HEK293 (cell line): ENCODE measurements around the gene PKNOX2.

Experiments used
- CTCF ChIA-PET: fragments of 350-600 bp; formaldehyde crosslinking; extraction: SDS; loops from one replicate; lab custom pipeline; 2021; ENCODE audit warnings: antibody characterized with exemption; lab: Yijun Ruan, JAX
- POLR2A ChIA-PET: fragments of 300-600 bp; formaldehyde crosslinking; extraction: SDS; loops from one replicate; lab custom pipeline; 2020; ENCODE audit warnings: antibody characterized with exemption, inconsistent platforms; lab: Yijun Ruan, JAX
- H3K27ac ChIP-seq: fragments of 200-500 bp; sonication (Bioruptor generic); 2 replicates; pipeline ENCODE4 v1.5.1; 2014; ENCODE audit warnings: low read depth, low read length, control low read depth, inconsistent platforms; ENCODE audit errors: extremely low read depth
- H3K36me3 ChIP-seq, 2 experiments: fragments of 200-500 bp in 1 of 2; sonication (Bioruptor generic) in 1 of 2; 1 replicate in 1 of 2; 2 replicates in 1 of 2; pipeline ENCODE4 v1.5.1; 2014 to 2017; ENCODE audit warnings: inconsistent platforms in 2 of 2, low read length in 2 of 2; ENCODE audit not compliant: control insufficient read depth in 2 of 2, insufficient read depth in 1 of 2
- H3K4me1 ChIP-seq: fragments of 200-500 bp; sonication (Bioruptor generic); 2 replicates; pipeline ENCODE4 v1.5.1; 2014; ENCODE audit warnings: mild to moderate bottlenecking, low read length, inconsistent platforms; ENCODE audit not compliant: control insufficient read depth, insufficient read depth
- H3K4me3 ChIP-seq: 2 replicates; pipeline ENCODE4 v1.5.1; 2011; ENCODE audit warnings: low read depth, mild to moderate bottlenecking, control low read depth, low read length, moderate library complexity
- H3K9me3 ChIP-seq: fragments of 200-500 bp; sonication (Bioruptor generic); 2 replicates; pipeline ENCODE4 v1.5.1; 2014; ENCODE audit warnings: low read depth, low read length, inconsistent platforms; ENCODE audit not compliant: control insufficient read depth, insufficient read depth
- EGR2 ChIP-seq: fragments of 450-650 bp; formaldehyde crosslinking; IDR thresholded peaks from 2 replicates; pipeline ENCODE4 v1.5.1; 2016; ENCODE audit warnings: low read depth, missing biosample characterization, missing genetic modification characterization
- GLI4 ChIP-seq: fragments of 450-650 bp; formaldehyde crosslinking; IDR thresholded peaks from 2 replicates; pipeline ENCODE4 v1.5.1; 2016; ENCODE audit warnings: missing biosample characterization, missing genetic modification characterization
- IKZF3 ChIP-seq: fragments of 450-650 bp; IDR thresholded peaks from 2 replicates; pipeline ENCODE4 v1.5.0; 2018; ENCODE audit warnings: missing biosample characterization, mild to moderate bottlenecking, missing genetic modification characterization, moderate library complexity
- PRDM1 ChIP-seq: fragments of 450-650 bp; formaldehyde crosslinking; IDR thresholded peaks from 2 replicates; pipeline ENCODE4; 2016; ENCODE audit warnings: missing biosample characterization, missing genetic modification characterization
- ZBTB1 ChIP-seq: fragments of 450-650 bp; formaldehyde crosslinking; IDR thresholded peaks from 2 replicates; pipeline ENCODE4 v1.5.1; 2016; ENCODE audit warnings: missing biosample characterization, missing genetic modification characterization
- ZBTB20 ChIP-seq: fragments of 450-650 bp; formaldehyde crosslinking; IDR thresholded peaks from 2 replicates; pipeline ENCODE4 v1.5.1; 2016; ENCODE audit warnings: missing biosample characterization, missing genetic modification characterization
- ZBTB7A ChIP-seq: fragments of 450-650 bp; formaldehyde crosslinking; IDR thresholded peaks from 2 replicates; pipeline ENCODE4 v1.5.1; 2016; ENCODE audit warnings: low read depth, missing biosample characterization, missing genetic modification characterization
- ZNF23 ChIP-seq: fragments of 450-650 bp; formaldehyde crosslinking; IDR thresholded peaks from 2 replicates; pipeline ENCODE4 v1.5.1; 2016; ENCODE audit warnings: missing biosample characterization, missing genetic modification characterization, borderline replicate concordance
- ZNF24 ChIP-seq: fragments of 450-650 bp; formaldehyde crosslinking; IDR thresholded peaks from 2 replicates; pipeline ENCODE4 v1.5.1; 2016; ENCODE audit warnings: missing biosample characterization, missing genetic modification characterization
- ZNF266 ChIP-seq: fragments of 450-650 bp; formaldehyde crosslinking; IDR thresholded peaks from 2 replicates; pipeline ENCODE4 v1.5.1; 2016; ENCODE audit warnings: missing biosample characterization, missing genetic modification characterization, low read depth
- ZNF341 ChIP-seq: fragments of 450-650 bp; formaldehyde crosslinking; IDR thresholded peaks from 2 replicates; pipeline ENCODE4; 2016; ENCODE audit warnings: low read depth, missing biosample characterization, missing genetic modification characterization
- ZNF514 ChIP-seq: fragments of 450-650 bp; formaldehyde crosslinking; IDR thresholded peaks from 2 replicates; pipeline ENCODE4 v1.5.1; 2016; ENCODE audit warnings: missing biosample characterization, missing genetic modification characterization
- ZNF664 ChIP-seq: fragments of 450-650 bp; formaldehyde crosslinking; IDR thresholded peaks from 2 replicates; pipeline ENCODE4 v1.5.1; 2016; ENCODE audit warnings: missing biosample characterization, missing genetic modification characterization
- ZNF777 ChIP-seq: fragments of 450-650 bp; formaldehyde crosslinking; IDR thresholded peaks from 2 replicates; pipeline ENCODE4 v1.5.1; 2017; ENCODE audit warnings: missing biosample characterization, missing genetic modification characterization, borderline replicate concordance
- ZSCAN30 ChIP-seq: fragments of 450-650 bp; IDR thresholded peaks from 2 replicates; pipeline ENCODE4 v1.5.1; 2018; ENCODE audit warnings: missing biosample characterization, mild to moderate bottlenecking, missing genetic modification characterization, moderate library complexity
- TF ChIP-seq, protein P1 (sequence below): fragments of 450-650 bp; formaldehyde crosslinking; IDR thresholded peaks from 2 replicates; pipeline ENCODE4 v1.5.1; 2016; ENCODE audit warnings: missing biosample characterization, missing genetic modification characterization, borderline replicate concordance
- TF ChIP-seq, protein P2 (sequence below): fragments of 450-650 bp; formaldehyde crosslinking; IDR thresholded peaks from 2 replicates; pipeline ENCODE4 v1.5.1; 2016; ENCODE audit warnings: missing biosample characterization, missing genetic modification characterization
- TF ChIP-seq, protein P3 (sequence below): fragments of 450-650 bp; formaldehyde crosslinking; IDR thresholded peaks from 2 replicates; pipeline ENCODE4 v1.5.1; 2016; ENCODE audit warnings: missing biosample characterization, missing genetic modification characterization
- TF ChIP-seq, protein P4 (sequence below): fragments of 450-650 bp; formaldehyde crosslinking; optimal IDR thresholded peaks from 2 replicates; pipeline ENCODE3; 2016; ENCODE audit warnings: missing biosample characterization, mild to moderate bottlenecking, missing genetic modification characterization
- TF ChIP-seq, protein P5 (sequence below): fragments of 450-650 bp; formaldehyde crosslinking; IDR thresholded peaks from 2 replicates; pipeline ENCODE4 v1.5.1; 2016; ENCODE audit warnings: missing biosample characterization, missing genetic modification characterization
- TF ChIP-seq, protein P6 (sequence below): fragments of 450-650 bp; formaldehyde crosslinking; IDR thresholded peaks from 2 replicates; pipeline ENCODE4 v1.5.1; 2017; ENCODE audit warnings: missing biosample characterization, missing genetic modification characterization
- TF ChIP-seq, protein P7 (sequence below): fragments of 450-650 bp; formaldehyde crosslinking; IDR thresholded peaks from 2 replicates; pipeline ENCODE4 v1.5.1; 2016; ENCODE audit warnings: missing biosample characterization, missing genetic modification characterization

Gene PKNOX2

DNA sequence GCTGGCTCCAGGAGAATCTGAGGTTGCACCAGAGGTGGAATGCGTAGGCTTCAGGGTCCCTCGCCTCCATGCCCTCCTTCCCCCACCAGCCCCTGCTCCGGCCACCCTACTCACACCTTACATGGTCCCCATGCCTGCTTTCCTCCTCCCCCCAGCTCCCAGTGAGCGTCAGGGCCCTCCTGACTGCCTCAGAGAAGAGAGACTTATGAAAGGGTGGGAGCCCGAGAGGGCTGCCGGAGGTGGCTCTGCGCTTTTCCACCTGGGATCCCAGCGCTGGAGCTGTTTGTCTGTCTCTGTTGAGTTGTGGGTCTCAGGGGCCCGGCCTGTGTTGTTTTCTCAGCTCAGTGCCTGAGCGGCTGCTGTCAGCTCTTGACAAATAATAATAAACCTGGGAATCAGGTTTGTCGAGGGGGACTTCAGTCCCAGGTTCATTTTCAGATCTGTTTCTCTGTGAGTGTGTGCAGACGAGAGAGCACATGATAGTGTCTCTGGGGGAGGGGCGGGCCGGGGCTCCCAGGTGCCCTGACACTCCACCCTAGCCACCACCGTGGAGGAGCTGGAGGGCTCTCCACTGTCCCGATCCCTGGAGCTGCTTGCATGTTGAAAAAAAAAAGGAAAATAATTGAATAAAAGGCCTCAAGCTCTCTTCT, 177.9 kb downstream of the PKNOX2 start:
- ChIA-PET POLR2A (interaction anchor here (0.6 kb wide), 1 partner anchor 331 kb away, joined by 3 read pairs; no protein-coding TSS in a partner anchor), CTCF (interaction anchor here (0.7 to 2.5 kb wide), 2 partner anchors 129 to 251 kb away, joined by 3 to 9 read pairs; no protein-coding TSS in a partner anchor)
- Histone ChIP-seq H3K36me3 (no peaks in the 10 kb centered on the region), H3K27ac (no peak overlapping the region), H3K4me1 (no peaks in the 10 kb centered on the region), H3K9me3 (no peaks in the 10 kb centered on the region), H3K4me3 (no peak overlapping the region)
- TF ChIP-seq, protein P1, sequence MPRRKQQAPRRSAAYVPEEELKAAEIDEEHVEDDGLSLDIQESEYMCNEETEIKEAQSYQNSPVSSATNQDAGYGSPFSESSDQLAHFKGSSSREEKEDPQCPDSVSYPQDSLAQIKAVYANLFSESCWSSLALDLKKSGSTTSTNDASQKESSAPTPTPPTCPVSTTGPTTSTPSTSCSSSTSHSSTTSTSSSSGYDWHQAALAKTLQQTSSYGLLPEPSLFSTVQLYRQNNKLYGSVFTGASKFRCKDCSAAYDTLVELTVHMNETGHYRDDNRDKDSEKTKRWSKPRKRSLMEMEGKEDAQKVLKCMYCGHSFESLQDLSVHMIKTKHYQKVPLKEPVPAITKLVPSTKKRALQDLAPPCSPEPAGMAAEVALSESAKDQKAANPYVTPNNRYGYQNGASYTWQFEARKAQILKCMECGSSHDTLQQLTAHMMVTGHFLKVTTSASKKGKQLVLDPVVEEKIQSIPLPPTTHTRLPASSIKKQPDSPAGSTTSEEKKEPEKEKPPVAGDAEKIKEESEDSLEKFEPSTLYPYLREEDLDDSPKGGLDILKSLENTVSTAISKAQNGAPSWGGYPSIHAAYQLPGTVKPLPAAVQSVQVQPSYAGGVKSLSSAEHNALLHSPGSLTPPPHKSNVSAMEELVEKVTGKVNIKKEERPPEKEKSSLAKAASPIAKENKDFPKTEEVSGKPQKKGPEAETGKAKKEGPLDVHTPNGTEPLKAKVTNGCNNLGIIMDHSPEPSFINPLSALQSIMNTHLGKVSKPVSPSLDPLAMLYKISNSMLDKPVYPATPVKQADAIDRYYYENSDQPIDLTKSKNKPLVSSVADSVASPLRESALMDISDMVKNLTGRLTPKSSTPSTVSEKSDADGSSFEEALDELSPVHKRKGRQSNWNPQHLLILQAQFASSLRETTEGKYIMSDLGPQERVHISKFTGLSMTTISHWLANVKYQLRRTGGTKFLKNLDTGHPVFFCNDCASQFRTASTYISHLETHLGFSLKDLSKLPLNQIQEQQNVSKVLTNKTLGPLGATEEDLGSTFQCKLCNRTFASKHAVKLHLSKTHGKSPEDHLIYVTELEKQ, result no peak
- TF ChIP-seq, protein P2, sequence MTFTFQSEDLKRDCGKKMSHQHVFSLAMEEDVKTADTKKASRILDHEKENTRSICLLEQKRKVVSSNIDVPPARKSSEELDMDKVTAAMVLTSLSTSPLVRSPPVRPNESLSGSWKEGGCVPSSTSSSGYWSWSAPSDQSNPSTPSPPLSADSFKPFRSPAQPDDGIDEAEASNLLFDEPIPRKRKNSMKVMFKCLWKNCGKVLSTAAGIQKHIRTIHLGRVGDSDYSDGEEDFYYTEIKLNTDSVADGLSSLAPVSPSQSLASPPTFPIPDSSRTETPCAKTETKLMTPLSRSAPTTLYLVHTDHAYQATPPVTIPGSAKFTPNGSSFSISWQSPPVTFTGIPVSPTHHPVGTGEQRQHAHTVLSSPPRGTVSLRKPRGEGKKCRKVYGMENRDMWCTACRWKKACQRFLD, result no peak
- TF ChIP-seq ZNF664 (tag by site-specific recombination) (no peak), GLI4 (tag by site-specific recombination) (no peak), ZNF777 (no peak), ZNF514 (no peak), EGR2 (tag by site-specific recombination) (no peak), ZNF24 (tag by site-specific recombination) (no peak), ZNF266 (no peak), ZNF341 (tag by site-specific recombination) (no peak)
- TF ChIP-seq, protein P3, sequence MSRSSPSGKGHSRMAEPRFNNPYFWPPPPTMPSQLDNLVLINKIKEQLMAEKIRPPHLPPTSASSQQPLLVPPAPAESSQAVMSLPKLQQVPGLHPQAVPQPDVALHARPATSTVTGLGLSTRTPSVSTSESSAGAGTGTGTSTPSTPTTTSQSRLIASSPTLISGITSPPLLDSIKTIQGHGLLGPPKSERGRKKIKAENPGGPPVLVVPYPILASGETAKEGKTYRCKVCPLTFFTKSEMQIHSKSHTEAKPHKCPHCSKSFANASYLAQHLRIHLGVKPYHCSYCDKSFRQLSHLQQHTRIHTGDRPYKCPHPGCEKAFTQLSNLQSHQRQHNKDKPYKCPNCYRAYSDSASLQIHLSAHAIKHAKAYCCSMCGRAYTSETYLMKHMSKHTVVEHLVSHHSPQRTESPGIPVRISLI (tag by site-specific recombination), result no peak
- TF ChIP-seq, protein P4, sequence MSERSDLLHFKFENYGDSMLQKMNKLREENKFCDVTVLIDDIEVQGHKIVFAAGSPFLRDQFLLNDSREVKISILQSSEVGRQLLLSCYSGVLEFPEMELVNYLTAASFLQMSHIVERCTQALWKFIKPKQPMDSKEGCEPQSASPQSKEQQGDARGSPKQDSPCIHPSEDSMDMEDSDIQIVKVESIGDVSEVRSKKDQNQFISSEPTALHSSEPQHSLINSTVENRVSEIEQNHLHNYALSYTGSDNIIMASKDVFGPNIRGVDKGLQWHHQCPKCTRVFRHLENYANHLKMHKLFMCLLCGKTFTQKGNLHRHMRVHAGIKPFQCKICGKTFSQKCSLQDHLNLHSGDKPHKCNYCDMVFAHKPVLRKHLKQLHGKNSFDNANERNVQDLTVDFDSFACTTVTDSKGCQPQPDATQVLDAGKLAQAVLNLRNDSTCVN (tag by site-specific recombination), result no peak
- TF ChIP-seq, protein P5, sequence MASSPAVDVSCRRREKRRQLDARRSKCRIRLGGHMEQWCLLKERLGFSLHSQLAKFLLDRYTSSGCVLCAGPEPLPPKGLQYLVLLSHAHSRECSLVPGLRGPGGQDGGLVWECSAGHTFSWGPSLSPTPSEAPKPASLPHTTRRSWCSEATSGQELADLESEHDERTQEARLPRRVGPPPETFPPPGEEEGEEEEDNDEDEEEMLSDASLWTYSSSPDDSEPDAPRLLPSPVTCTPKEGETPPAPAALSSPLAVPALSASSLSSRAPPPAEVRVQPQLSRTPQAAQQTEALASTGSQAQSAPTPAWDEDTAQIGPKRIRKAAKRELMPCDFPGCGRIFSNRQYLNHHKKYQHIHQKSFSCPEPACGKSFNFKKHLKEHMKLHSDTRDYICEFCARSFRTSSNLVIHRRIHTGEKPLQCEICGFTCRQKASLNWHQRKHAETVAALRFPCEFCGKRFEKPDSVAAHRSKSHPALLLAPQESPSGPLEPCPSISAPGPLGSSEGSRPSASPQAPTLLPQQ (tag by site-specific recombination), result no peak

DNA sequence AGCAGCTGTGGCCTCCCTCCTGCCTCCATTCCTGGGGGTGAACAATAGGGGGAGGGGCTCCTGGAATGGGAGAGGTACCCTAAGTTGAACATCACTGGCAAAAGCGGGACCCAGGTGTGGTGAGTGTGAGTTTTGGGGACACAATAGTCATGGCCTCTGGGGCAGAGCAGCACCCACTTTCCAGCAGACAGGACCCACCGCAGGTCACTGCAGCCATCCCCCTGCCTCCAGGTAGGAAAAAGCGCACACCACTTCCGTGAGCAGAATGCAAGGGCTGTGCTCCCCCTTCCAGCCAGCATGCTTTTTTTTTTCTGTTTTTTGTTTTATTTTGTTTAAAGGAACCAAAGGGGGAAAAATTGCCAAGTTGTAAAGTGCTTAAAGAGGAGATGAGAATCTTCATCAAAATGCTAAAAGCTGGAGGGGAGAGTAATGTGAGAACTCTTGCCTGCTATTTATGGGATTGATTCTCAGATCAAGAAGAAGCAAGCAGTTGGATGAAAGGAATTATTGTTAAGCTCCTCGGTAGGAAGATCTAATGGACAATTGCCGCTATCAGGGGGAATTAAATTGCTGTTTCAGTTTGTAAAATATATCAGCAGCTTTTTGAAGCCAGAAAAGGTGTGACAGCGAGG, 178.7 kb downstream of the PKNOX2 start:
- Histone ChIP-seq H3K9me3 (no peaks in the 10 kb centered on the region), H3K36me3 (no peaks in the 10 kb centered on the region), H3K4me1 (no peaks in the 10 kb centered on the region), H3K4me3 (no peak overlapping the region), H3K27ac (no peak overlapping the region)
- no peak for TF ChIP-seq PRDM1 (tag by site-specific recombination)
- TF ChIP-seq, protein P6, sequence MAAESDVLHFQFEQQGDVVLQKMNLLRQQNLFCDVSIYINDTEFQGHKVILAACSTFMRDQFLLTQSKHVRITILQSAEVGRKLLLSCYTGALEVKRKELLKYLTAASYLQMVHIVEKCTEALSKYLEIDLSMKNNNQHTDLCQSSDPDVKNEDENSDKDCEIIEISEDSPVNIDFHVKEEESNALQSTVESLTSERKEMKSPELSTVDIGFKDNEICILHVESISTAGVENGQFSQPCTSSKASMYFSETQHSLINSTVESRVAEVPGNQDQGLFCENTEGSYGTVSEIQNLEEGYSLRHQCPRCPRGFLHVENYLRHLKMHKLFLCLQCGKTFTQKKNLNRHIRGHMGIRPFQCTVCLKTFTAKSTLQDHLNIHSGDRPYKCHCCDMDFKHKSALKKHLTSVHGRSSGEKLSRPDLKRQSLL (tag by site-specific recombination), result no peak
- TF ChIP-seq, protein P7, sequence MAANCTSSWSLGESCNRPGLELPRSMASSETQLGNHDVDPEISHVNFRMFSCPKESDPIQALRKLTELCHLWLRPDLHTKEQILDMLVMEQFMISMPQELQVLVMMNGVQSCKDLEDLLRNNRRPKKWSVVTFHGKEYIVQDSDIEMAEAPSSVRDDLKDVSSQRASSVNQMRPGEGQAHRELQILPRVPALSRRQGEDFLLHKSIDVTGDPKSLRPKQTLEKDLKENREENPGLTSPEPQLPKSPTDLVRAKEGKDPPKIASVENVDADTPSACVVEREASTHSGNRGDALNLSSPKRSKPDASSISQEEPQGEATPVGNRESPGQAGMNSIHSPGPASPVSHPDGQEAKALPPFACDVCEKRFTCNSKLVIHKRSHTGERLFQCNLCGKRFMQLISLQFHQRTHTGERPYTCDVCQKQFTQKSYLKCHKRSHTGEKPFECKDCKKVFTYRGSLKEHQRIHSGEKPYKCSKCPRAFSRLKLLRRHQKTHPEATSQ (tag by site-specific recombination), result no peak
- TF ChIP-seq ZBTB1, result no peak
- TF ChIP-seq ZBTB20, result no peak
- TF ChIP-seq ZSCAN30, result no peak
- no peak for TF ChIP-seq ZNF23 (tag by site-specific recombination)
- no peak for TF ChIP-seq ZBTB7A (tag by site-specific recombination)
- TF ChIP-seq IKZF3 (tag by site-specific recombination), result no peak
- ChIA-PET CTCF (interaction anchor here (0.6 to 5.7 kb wide), 8 partner anchors 14 to 416 kb away, joined by 3 to 42 read pairs (median 4); partner anchors contain the start of gene SLC37A2), POLR2A (no interaction called here)
